IMR-90 (cell line): ENCODE data around the gene EFNA5. TPM values are rescaled to one million over a fixed set of nuclear protein-coding genes. Genes with fewer than 3 reads are reported as not detected.

ENCODE experiments used
- ATAC-seq: fragments of 200-7000 bp; cut with Tn5 transposase; 2 replicates; pipeline ENCODE4 v1.9.1; 2020; ENCODE audit warnings: low read depth, mild to moderate bottlenecking, moderate library complexity
- BruUV-seq: library from RNA; stranded (reverse); fragments of 400-500 nt; replicated peaks from 2 replicates; lab custom pipeline; 2021; lab: Mats Ljungman, UMichigan
- CTCF ChIA-PET: fragments of 300-600 bp; formaldehyde crosslinking; extraction: SDS; loops from one replicate; lab custom pipeline; 2021; ENCODE audit warnings: antibody characterized with exemption; lab: Yijun Ruan, JAX
- POLR2A ChIA-PET: fragments of 300-600 bp; sonication (Branson Sonifier 250); formaldehyde crosslinking; loops from one replicate; lab custom pipeline; 2022; ENCODE audit warnings: antibody characterized with exemption; ENCODE audit not compliant: unreplicated experiment; lab: Charles Lee
- DNase-seq: peaks from one replicate; pipeline ENCODE4 v3.0.0; 2013
- H2AFZ ChIP-seq: replicated peaks from 2 replicates; pipeline ENCODE3; 2013; ENCODE audit warnings: low read length, mild to moderate bottlenecking; ENCODE audit not compliant: poor library complexity
- H2AK5ac ChIP-seq: 2 replicates; pipeline ENCODE4 v1.6.1; 2013; ENCODE audit warnings: low read depth, low read length, inconsistent platforms
- H2AK9ac ChIP-seq: replicated peaks from 2 replicates; pipeline ENCODE3; 2013; ENCODE audit warnings: mild to moderate bottlenecking, low read depth, low read length, moderate library complexity; ENCODE audit not compliant: poor library complexity
- H2BK120ac ChIP-seq: 2 replicates; pipeline ENCODE4 v1.6.1; 2013; ENCODE audit warnings: low read depth, low read length, inconsistent platforms
- H2BK15ac ChIP-seq: 3 replicates; pipeline ENCODE4 v1.6.1; 2013; ENCODE audit warnings: low read depth, low read length, inconsistent platforms
- H2BK20ac ChIP-seq: 2 replicates; pipeline ENCODE4 v1.6.1; 2013; ENCODE audit warnings: low read depth, mild to moderate bottlenecking, inconsistent platforms, low read length, moderate library complexity
- H2BK5ac ChIP-seq: 2 replicates; pipeline ENCODE4 v1.6.1; 2013; ENCODE audit warnings: mild to moderate bottlenecking, low read depth, low read length, inconsistent platforms; ENCODE audit not compliant: poor library complexity, severe bottlenecking
- H3K14ac ChIP-seq: replicated peaks from 2 replicates; pipeline ENCODE4 v1.6.1; 2013; ENCODE audit warnings: low read depth, low read length, inconsistent platforms
- H3K18ac ChIP-seq: 2 replicates; pipeline ENCODE4 v1.6.1; 2013; ENCODE audit warnings: low read depth, low read length, control low read depth
- H3K23ac ChIP-seq: 2 replicates; pipeline ENCODE4 v1.6.1; 2013; ENCODE audit warnings: low read depth, low read length, inconsistent platforms
- H3K27ac ChIP-seq: 2 replicates; pipeline ENCODE4 v1.5.1; 2013; ENCODE audit warnings: mild to moderate bottlenecking, control low read depth, low read length; ENCODE audit not compliant: insufficient read depth
- H3K27me3 ChIP-seq: 2 replicates; pipeline ENCODE4 v1.6.1; 2013; ENCODE audit warnings: low read length; ENCODE audit not compliant: control insufficient read depth, insufficient read depth
- H3K36me3 ChIP-seq: 2 replicates; pipeline ENCODE4 v1.6.1; 2013; ENCODE audit warnings: low read length, mixed read lengths; ENCODE audit not compliant: control insufficient read depth, insufficient read depth
- H3K4ac ChIP-seq: 2 replicates; pipeline ENCODE4 v1.6.1; 2013; ENCODE audit warnings: low read depth, low read length, inconsistent platforms
- H3K4me1 ChIP-seq: 2 replicates; pipeline ENCODE4 v1.6.1; 2013; ENCODE audit warnings: low read length, mixed read lengths; ENCODE audit not compliant: control insufficient read depth, insufficient read depth
- H3K4me2 ChIP-seq: 2 replicates; pipeline ENCODE4 v1.6.1; 2013; ENCODE audit warnings: low read depth, mild to moderate bottlenecking, control low read depth, low read length, moderate library complexity
- H3K4me3 ChIP-seq: 2 replicates; pipeline ENCODE4 v1.5.1; 2013; ENCODE audit warnings: low read depth, mild to moderate bottlenecking, control low read depth, low read length, moderate library complexity; ENCODE audit not compliant: insufficient read depth
- H3K56ac ChIP-seq: 2 replicates; pipeline ENCODE4 v1.6.1; 2013; ENCODE audit warnings: low read length, inconsistent platforms; ENCODE audit not compliant: insufficient read depth; ENCODE audit errors: extremely low read depth
- H3K79me1 ChIP-seq, 2 experiments: 2 replicates each; pipeline ENCODE4 v1.6.1; 2013; ENCODE audit warnings: low read length in 2 of 2, inconsistent platforms in 1 of 2, low read depth in 1 of 2
- H3K9ac ChIP-seq: 2 replicates; pipeline ENCODE4 v1.6.1; 2013; ENCODE audit warnings: low read depth, low read length, control low read depth
- H3K9me1 ChIP-seq: 2 replicates; pipeline ENCODE4 v1.6.1; 2013; ENCODE audit warnings: low read length, inconsistent platforms; ENCODE audit not compliant: insufficient read depth
- H3K9me3 ChIP-seq: 2 replicates; pipeline ENCODE4 v1.6.1; 2013; ENCODE audit warnings: low read length; ENCODE audit not compliant: control insufficient read depth, insufficient read depth
- H4K20me1 ChIP-seq: 2 replicates; pipeline ENCODE4 v1.6.1; 2013; ENCODE audit warnings: low read length, inconsistent platforms; ENCODE audit not compliant: insufficient read depth
- H4K5ac ChIP-seq: 2 replicates; pipeline ENCODE4 v1.6.1; 2013; ENCODE audit warnings: mild to moderate bottlenecking, low read depth, low read length, control low read depth
- H4K8ac ChIP-seq, 2 experiments: 2 replicates each; pipeline ENCODE4 v1.6.1; 2013; ENCODE audit warnings: low read depth in 2 of 2, low read length in 2 of 2, control low read depth in 1 of 2, inconsistent platforms in 1 of 2
- H4K91ac ChIP-seq: 2 replicates; pipeline ENCODE4 v1.6.1; 2013; ENCODE audit warnings: low read depth, low read length, inconsistent platforms; ENCODE audit not compliant: insufficient read depth
- BHLHE40 ChIP-seq: fragments of 150-350 bp; IDR thresholded peaks from 2 replicates; pipeline ENCODE4 v1.6.1; 2016; ENCODE audit warnings: mild to moderate bottlenecking, low read depth, low read length
- CEBPB ChIP-seq: IDR thresholded peaks from 2 replicates; pipeline ENCODE4 v1.6.1; 2012; ENCODE audit warnings: low read depth, low read length, improper control_type of control experiment
- FOS ChIP-seq: fragments of 150-350 bp; IDR thresholded peaks from 2 replicates; pipeline ENCODE4 v1.6.1; 2016; ENCODE audit warnings: low read depth, low read length
- MAZ ChIP-seq: IDR thresholded peaks from 2 replicates; pipeline ENCODE4 v1.6.1; 2012; ENCODE audit warnings: low read depth, mild to moderate bottlenecking, low read length, improper control_type of control experiment, moderate library complexity, borderline replicate concordance
- MXI1 ChIP-seq: IDR thresholded peaks from 2 replicates; pipeline ENCODE4 v1.6.1; 2012; ENCODE audit warnings: low read depth, mild to moderate bottlenecking, low read length, moderate library complexity, borderline replicate concordance
- NFE2L2 ChIP-seq: fragments of 150-350 bp; IDR thresholded peaks from 2 replicates; pipeline ENCODE4 v1.6.1; 2016; ENCODE audit warnings: low read depth, mild to moderate bottlenecking, low read length
- POLR2A ChIP-seq: IDR thresholded peaks from 2 replicates; pipeline ENCODE4 v1.6.1; 2012; ENCODE audit warnings: mild to moderate bottlenecking, low read depth, low read length
- RFX5 ChIP-seq: IDR thresholded peaks from 2 replicates; pipeline ENCODE4 v1.8.0; 2012; ENCODE audit warnings: low read depth, mild to moderate bottlenecking, low read length, moderate library complexity
- SMC3 ChIP-seq: fragments of 150-350 bp; IDR thresholded peaks from 2 replicates; pipeline ENCODE4 v1.6.1; 2016; ENCODE audit warnings: low read depth, mild to moderate bottlenecking, antibody characterized with exemption, low read length, moderate library complexity
- WGBS, 2 experiments: methylation state at CpG; one replicate each; pipeline versions ENCODE4 v1.1.5 to v1.1.7; 2013; ENCODE audit warnings: missing lambda C conversion rate in 2 of 2; ENCODE audit not compliant: insufficient read length in 1 of 2; ENCODE audit errors: extremely low coverage in 2 of 2; 5-methylcytosine and 5-hydroxymethylcytosine counted together
- dilution Hi-C: fragments of 300-500 bp; cut with HindIII; formaldehyde crosslinking; loops from one replicate; pipeline ENCODE4 v1.14.3; 2018; ENCODE audit warnings: low sequenced_read_pairs; ENCODE audit not compliant: unreplicated experiment
- in situ Hi-C: fragments of 300-500 bp; cut with MboI; formaldehyde crosslinking; loops from 3 replicates; pipeline ENCODE4 v1.14.3; 2019; ENCODE audit warnings: low sequenced_read_pairs, inconsistent platforms, mixed read lengths
- intact Hi-C: fragments of 100-400 bp; cut with micrococcal nuclease; formaldehyde crosslinking; loops from 2 replicates; pipeline ENCODE4 v1.10.0; 2022
- polyA plus RNA-seq, 3 experiments: library from polyadenylated mRNA; depleted of rRNA; stranded (reverse); fragments of >200 nt; gene quantifications; 2 replicates each; pipeline ENCODE4 v1.2.3, GENCODE V29; 2012; ENCODE audit warnings: low replicate concordance in 1 of 3
- total RNA-seq: library from RNA; depleted of rRNA; stranded (reverse); fragments of >200 nt; gene quantifications from 2 replicates; pipeline ENCODE4 v1.2.3, GENCODE V29; 2012
- TF ChIP-seq, protein P1 (sequence below): fragments of 150-350 bp; IDR thresholded peaks from 2 replicates; pipeline ENCODE4 v1.6.1; 2016; ENCODE audit warnings: low read depth, mild to moderate bottlenecking, low read length, moderate library complexity, borderline replicate concordance
- TF ChIP-seq, protein P2 (sequence below): conservative IDR thresholded peaks from 2 replicates; pipeline ENCODE4 v1.5.1; 2012; ENCODE audit warnings: mild to moderate bottlenecking, low read depth, low read length, improper control_type of control experiment

Gene EFNA5
- total and polyA plus RNA-seq, 2 of the 4 experiments (the other 2 are of a cell fraction) = 1.5 to 1.6 TPM

DNA sequence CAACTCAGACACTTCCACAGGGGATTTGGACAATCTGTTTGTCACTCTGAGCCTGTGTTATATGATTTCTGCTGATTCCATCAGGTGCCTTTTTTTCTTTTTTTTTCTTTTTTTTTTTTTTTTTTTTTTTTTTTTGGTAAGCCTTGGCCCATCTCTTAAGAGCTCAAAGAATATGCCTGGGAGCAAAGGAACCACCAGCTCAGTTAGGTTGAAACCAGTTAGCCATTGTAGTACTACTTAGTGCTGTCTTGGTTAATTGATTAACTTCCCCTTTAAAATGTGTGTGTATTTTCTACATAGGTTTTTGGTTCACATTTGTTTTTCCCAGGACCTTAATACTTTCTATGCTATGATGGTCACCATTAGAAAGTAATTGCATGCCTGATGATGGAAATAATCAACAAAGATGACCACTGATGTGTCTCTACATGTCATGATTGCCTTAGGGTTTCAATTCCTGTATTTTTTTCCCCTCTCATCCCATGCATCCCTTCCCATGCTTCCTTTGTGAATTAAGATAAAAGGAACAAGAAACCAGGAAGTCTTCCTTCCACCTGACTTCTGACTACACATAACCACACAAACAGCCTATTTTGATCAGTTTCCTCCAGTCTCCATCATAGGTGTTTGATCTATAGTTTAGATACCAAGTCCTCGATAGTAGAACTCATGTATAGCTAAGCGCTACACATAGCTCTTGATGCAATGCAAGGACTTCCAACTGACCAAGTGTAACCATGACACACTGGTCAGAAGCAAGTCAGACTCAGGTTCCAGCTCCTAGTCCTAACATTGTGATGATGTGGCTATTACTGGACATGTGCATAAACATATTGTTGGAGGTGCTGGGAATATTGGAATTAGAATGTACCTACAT is 306.1 kb downstream of the EFNA5 start:
- no peak overlapping the region for H2BK120ac ChIP-seq
- BruUV-seq = no TSS peak
- H2AFZ ChIP-seq = no peak overlapping the region
- H4K5ac ChIP-seq = no peak overlapping the region
- H3K18ac ChIP-seq = no peak overlapping the region
- H4K91ac ChIP-seq = no peak overlapping the region
- no peaks in the 10 kb centered on the region for H3K79me1 ChIP-seq
- dilution Hi-C loops (no loop called here), intact Hi-C loops (no loop called here), in situ Hi-C loops (no loop called here)
- H3K4me1 ChIP-seq = peaks cover 6% of the 10 kb centered on the region; the same call in 1 of the 2 replicates
- TF ChIP-seq BHLHE40 (no peak), FOS (no peak), MAZ (no peak), POLR2A (no peak), NFE2L2 (no peak), CEBPB (no peak), SMC3 (no peak), MXI1 (no peak), RFX5 (no peak)
- TF ChIP-seq, protein P1, sequence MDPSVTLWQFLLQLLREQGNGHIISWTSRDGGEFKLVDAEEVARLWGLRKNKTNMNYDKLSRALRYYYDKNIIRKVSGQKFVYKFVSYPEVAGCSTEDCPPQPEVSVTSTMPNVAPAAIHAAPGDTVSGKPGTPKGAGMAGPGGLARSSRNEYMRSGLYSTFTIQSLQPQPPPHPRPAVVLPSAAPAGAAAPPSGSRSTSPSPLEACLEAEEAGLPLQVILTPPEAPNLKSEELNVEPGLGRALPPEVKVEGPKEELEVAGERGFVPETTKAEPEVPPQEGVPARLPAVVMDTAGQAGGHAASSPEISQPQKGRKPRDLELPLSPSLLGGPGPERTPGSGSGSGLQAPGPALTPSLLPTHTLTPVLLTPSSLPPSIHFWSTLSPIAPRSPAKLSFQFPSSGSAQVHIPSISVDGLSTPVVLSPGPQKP = no peak
- TF ChIP-seq, protein P2, sequence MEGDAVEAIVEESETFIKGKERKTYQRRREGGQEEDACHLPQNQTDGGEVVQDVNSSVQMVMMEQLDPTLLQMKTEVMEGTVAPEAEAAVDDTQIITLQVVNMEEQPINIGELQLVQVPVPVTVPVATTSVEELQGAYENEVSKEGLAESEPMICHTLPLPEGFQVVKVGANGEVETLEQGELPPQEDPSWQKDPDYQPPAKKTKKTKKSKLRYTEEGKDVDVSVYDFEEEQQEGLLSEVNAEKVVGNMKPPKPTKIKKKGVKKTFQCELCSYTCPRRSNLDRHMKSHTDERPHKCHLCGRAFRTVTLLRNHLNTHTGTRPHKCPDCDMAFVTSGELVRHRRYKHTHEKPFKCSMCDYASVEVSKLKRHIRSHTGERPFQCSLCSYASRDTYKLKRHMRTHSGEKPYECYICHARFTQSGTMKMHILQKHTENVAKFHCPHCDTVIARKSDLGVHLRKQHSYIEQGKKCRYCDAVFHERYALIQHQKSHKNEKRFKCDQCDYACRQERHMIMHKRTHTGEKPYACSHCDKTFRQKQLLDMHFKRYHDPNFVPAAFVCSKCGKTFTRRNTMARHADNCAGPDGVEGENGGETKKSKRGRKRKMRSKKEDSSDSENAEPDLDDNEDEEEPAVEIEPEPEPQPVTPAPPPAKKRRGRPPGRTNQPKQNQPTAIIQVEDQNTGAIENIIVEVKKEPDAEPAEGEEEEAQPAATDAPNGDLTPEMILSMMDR = no peak
- H3K4me3 ChIP-seq = no peak overlapping the region
- H4K8ac ChIP-seq = no peak overlapping the region
- no peaks in the 10 kb centered on the region for H3K9me3 ChIP-seq
- no peak overlapping the region for H3K56ac ChIP-seq
- CTCF ChIA-PET = interaction anchor here (1.0 kb wide), 1 partner anchor 12 kb away, joined by 3 read pairs; no protein-coding TSS in a partner anchor
- H2AK9ac ChIP-seq = no peak overlapping the region
- no peak overlapping the region for H2BK20ac ChIP-seq
- H3K27me3 ChIP-seq = 0 out of 2 replicates have a peak, but pooled peaks cover 2% of the 10 kb centered on the region
- POLR2A ChIA-PET = no interaction called here
- no peak overlapping the region for H2AK5ac ChIP-seq
- no peak overlapping the region for H3K4me2 ChIP-seq
- no peaks in the 10 kb centered on the region for H4K20me1 ChIP-seq
- DNase-seq (no peak), ATAC-seq (no peak)
- H3K27ac ChIP-seq = no peak overlapping the region
- H2BK15ac ChIP-seq = no peak overlapping the region
- H2BK5ac ChIP-seq = no peak overlapping the region
- H3K9ac ChIP-seq = no peak overlapping the region
- H3K14ac ChIP-seq = no peak overlapping the region
- no peak overlapping the region for H3K4ac ChIP-seq
- WGBS, 2 experiments = 100% methylated on average over 1 of the region's 2 CpGs; no CpG with 5 or more reads in 1 of the 2 experiments
- H3K36me3 ChIP-seq = no peaks in the 10 kb centered on the region
- no peaks in the 10 kb centered on the region for H3K9me1 ChIP-seq
- H3K23ac ChIP-seq = no peak overlapping the region
